ENCODE data around the gene OSBPL2. TPM values are rescaled to one million over a fixed set of nuclear protein-coding genes. Genes with fewer than 3 reads are reported as not detected.

OSBPL2 gene
- total RNA-seq, 4 donors from 2014 or later = 48.4 to 65.1 (median 55.8) TPM

DNA sequence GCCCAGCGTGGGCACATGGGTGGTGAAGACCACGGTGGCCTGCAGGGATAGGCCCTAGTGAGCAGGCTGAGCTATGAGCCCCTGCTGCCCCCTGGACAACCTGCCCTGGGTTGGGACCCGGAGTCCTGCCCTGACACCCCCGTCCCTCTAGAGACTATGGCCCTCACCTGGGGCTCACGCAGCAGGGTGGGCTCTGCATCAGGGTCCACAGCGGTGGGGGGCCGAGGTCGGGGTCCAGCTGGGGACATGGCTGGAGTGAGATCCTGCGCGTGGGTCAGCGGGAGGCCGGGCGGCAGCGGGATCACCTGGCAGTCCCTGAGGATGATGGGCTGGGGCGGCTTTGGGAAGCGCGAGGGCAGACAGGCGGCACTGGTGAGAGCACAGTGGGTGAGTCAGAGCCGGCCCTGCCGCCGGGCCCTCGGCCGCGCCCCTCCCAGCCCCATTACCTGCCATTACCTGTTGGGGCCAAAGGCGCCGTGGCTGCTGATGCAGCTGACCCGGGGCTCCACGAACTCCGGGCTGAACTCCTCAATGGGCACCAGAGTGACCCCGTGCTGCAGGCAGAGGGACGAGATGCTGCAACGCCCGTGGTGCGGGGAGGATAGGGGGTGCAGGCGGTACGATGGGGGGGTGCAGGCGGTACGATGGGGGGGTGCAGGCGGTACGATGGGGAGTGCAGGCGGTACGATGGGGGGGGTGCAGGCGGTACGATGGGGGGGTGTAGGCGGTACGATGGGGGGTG, 92.4 kb downstream of the OSBPL2 start:
- H3K36me3 ChIP-seq = peaks cover 49 to 100% (median 80%) of the 10 kb centered on the region in 3 donors
- H3K27ac ChIP-seq = peak overlapping the region in 2 of 4 donors; percentile 2 to 29
- intact Hi-C loops (cut with DNase I) = no loop called here
- no peak for TF ChIP-seq POLR2A (IDR thresholded peaks at IDR 0.05)
- TF ChIP-seq, protein P1, sequence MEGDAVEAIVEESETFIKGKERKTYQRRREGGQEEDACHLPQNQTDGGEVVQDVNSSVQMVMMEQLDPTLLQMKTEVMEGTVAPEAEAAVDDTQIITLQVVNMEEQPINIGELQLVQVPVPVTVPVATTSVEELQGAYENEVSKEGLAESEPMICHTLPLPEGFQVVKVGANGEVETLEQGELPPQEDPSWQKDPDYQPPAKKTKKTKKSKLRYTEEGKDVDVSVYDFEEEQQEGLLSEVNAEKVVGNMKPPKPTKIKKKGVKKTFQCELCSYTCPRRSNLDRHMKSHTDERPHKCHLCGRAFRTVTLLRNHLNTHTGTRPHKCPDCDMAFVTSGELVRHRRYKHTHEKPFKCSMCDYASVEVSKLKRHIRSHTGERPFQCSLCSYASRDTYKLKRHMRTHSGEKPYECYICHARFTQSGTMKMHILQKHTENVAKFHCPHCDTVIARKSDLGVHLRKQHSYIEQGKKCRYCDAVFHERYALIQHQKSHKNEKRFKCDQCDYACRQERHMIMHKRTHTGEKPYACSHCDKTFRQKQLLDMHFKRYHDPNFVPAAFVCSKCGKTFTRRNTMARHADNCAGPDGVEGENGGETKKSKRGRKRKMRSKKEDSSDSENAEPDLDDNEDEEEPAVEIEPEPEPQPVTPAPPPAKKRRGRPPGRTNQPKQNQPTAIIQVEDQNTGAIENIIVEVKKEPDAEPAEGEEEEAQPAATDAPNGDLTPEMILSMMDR (IDR thresholded peaks at IDR 0.05) = peak in 1 of 6 experiments; percentile 10
- H3K4me1 ChIP-seq = peaks cover 0 to 8% (median 0%) of the 10 kb centered on the region in 3 donors
- no peak for DNase-seq
- no peak overlapping the region for H3K4me3 ChIP-seq
- 56 to 64% methylated on average over 8 to 13 of the region's 46 CpGs for WGBS, 2 donors
- no peaks in the 10 kb centered on the region for H3K27me3 ChIP-seq
- no peaks in the 10 kb centered on the region for H3K9me3 ChIP-seq

DNA sequence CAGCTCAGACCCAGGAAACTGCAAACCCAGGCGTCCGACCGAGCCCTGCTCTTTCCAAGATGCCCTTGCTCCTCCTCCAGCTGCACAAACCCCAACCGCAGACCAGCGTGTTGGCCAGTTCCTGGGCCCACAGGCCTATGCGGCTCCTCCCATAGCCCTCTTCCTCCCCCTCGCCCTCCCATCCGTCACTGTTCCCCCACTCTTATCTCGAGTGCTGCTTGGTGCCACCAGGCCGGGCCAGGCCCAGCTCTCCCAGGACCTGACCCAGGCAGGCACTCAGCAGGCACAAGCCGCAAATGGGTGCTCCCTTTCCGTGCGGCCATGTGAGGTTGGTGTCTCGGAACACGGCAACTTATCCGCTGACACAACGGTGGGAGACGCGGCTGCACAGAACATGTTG, 93.0 kb downstream of the OSBPL2 start:
- TF ChIP-seq POLR2A (IDR thresholded peaks at IDR 0.05) = no peak
- TF ChIP-seq, protein P1 (IDR thresholded peaks at IDR 0.05) = no peak
- H3K36me3 ChIP-seq = peaks cover 49 to 100% (median 83%) of the 10 kb centered on the region in 3 donors
- no peaks in the 10 kb centered on the region for H3K9me3 ChIP-seq
- WGBS, 2 donors = 84 to 89% methylated on average over 6 to 15 of the region's 19 CpGs
- H3K27me3 ChIP-seq = no peaks in the 10 kb centered on the region
- no peak for DNase-seq
- H3K27ac ChIP-seq = no peak overlapping the region
- H3K4me3 ChIP-seq = no peak overlapping the region
- H3K4me1 ChIP-seq = peaks cover 0 to 8% (median 0%) of the 10 kb centered on the region in 3 donors
- intact Hi-C loops (cut with DNase I) = no loop called here

DNA sequence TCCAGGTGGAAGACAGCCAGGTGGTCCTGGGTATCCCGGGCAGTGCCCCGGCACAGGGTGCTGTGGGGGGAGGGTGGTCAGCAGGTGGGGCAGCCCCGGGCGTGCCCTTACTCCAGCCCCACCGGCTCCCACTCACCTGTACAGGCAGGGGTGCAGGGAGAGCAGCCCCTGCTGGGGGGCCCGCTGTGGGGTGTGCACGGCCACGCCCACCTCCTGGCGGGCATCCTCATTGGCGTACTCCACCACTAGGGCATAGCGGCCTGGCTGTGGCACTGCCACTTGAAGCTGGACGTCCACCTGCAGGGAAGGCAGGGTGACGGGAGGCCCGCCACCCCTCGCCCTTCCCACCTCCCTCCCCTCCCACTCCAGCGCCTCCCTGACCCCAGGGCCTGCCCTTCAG, 94.1 kb downstream of the OSBPL2 start:
- no peaks in the 10 kb centered on the region for H3K27me3 ChIP-seq
- TF ChIP-seq, protein P1 (IDR thresholded peaks at IDR 0.05) = no peak
- TF ChIP-seq POLR2A (IDR thresholded peaks at IDR 0.05) = no peak
- 80% methylated on average over 3 of the region's 16 CpGs; no CpG with 5 or more reads in 1 of the 2 donors for WGBS, 2 donors
- peaks cover 58 to 100% (median 73%) of the 10 kb centered on the region in 3 donors for H3K36me3 ChIP-seq
- H3K9me3 ChIP-seq = no peaks in the 10 kb centered on the region
- intact Hi-C loops (cut with DNase I) = no loop called here
- H3K4me3 ChIP-seq = no peak overlapping the region
- no peak overlapping the region for H3K27ac ChIP-seq
- DNase-seq = no peak
- peaks cover 0 to 8% (median 0%) of the 10 kb centered on the region in 3 donors for H3K4me1 ChIP-seq

DNA sequence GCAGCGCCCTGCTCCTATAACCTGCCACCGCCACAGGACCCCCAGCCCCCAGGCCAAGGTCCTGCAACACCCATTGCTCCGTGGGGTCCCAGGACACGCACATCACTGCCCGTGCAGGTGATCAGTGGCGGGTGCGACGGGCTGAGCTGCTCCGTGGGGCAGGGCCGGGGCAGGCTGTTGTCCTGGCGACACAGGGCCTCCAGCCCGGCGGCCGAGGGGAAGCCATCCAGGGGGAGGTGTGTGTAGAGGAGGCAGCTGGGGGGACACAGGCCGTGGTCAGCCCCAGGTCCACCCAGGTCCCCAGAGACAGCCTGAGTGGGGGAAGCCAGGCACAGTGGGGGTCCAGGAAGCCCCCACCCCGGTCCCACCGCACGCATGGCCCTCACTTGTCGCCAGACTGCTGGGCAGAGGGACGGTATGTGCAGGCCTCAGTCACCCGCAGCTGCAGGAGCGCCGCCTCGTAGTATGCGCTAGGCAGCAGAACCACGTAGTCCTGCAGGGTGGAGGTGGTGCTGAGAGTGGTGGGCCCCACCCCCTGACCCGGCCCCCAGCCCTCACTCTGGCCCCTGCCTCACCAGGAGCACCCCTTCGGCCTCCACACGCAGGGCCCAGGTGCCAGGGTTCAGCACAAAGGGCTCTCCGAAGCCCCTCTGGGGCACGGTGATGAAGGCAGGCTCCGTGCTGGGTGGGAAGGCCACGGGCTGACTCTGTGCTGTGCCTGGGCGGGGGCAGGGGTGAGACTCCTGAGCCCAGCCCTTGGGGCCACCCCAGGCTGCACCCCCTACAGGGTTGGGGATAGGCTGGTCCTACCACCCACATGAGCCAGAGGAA, 94.9 kb downstream of the OSBPL2 start:
- peaks cover 62 to 100% (median 73%) of the 10 kb centered on the region in 3 donors for H3K36me3 ChIP-seq
- no CpG with 5 or more reads among the region's 34 CpGs for WGBS, 2 donors

More for the DNA sequence above, 94.9 kb downstream of the OSBPL2 start:
- intact Hi-C loops (cut with DNase I) = no loop called here
- TF ChIP-seq POLR2A (IDR thresholded peaks at IDR 0.05) = no peak
- TF ChIP-seq, protein P1 (IDR thresholded peaks at IDR 0.05) = no peak
- Histone ChIP-seq H3K27me3 (no peaks in the 10 kb centered on the region), H3K27ac (no peak overlapping the region), H3K9me3 (no peaks in the 10 kb centered on the region), H3K4me3 (no peak overlapping the region), H3K4me1 (peaks cover 0 to 8% (median 0%) of the 10 kb centered on the region in 3 donors)
- DNase-seq = no peak

All from esophagus squamous epithelium (tissue), 5 donors.